ENCODE data around the gene ARL16. TPM values are rescaled to one million over a fixed set of nuclear protein-coding genes. Genes with fewer than 3 reads are reported as not detected.

ARL16 gene
- total RNA-seq, 1 donor from 2014 or later, result 46.3 TPM

DNA sequence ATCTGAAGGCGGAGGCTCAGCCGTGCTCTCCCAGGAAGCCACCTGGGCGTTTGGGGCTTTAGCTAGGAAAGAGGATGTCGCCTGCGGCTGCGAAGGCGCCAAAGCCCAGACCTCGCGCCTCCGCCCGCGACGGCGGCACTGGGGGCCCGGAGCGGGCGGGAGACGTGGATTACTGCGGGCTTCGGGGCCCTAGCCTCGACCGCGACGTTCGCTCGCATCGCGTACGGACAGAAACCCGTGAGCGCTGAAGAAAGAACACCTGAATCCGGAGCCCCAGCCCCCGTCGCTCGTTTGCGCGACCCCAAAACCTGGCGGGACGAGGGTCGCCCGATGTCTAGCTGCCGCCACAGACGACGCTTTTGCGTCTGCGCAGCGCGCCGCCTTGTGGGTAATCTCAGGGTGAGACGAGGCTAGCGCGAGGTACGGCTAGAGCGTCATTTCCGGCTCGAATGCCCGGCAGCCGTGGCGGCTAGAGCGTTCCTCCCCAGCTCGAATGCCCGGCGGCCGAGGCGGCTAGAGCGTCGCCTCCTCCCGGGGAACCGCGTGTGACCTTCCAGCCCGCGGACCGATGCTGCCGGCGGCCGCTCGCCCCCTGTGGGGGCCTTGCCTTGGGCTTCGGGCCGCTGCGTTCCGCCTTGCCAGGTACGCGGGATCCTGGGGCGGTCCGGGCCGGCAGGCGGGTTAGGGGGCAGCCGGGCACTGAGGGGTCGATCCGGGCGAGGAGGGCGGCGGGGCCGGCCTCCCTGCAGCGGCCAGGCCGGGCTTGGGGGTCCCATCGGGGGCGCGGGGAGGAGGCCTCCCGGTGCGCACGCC lies 19.5 kb upstream of the ARL16 start, which contains the start of gene MRPL12:
MRPL12 (plus strand) TSS at position 434 of the 813 bp plus-strand sequence; CDS start at position 569, 135 bp downstream.
- no peaks in the 10 kb centered on the region for H3K27me3 Mint-ChIP-seq (ENCODE audit: unreplicated experiment)
- H3K27ac Mint-ChIP-seq (ENCODE audit: unreplicated experiment), result peak within 1 kb of the TSS; percentile 95
- no peaks in the 10 kb centered on the region for H3K9me3 Mint-ChIP-seq (ENCODE audit: unreplicated experiment)
- peaks cover 25% of the 10 kb centered on the region for H3K4me1 Mint-ChIP-seq (ENCODE audit: unreplicated experiment)
- DNase-seq (ENCODE audit: extremely low spot score, unreplicated experiment), result peak; percentile 95
- TF ChIP-seq, protein P1, sequence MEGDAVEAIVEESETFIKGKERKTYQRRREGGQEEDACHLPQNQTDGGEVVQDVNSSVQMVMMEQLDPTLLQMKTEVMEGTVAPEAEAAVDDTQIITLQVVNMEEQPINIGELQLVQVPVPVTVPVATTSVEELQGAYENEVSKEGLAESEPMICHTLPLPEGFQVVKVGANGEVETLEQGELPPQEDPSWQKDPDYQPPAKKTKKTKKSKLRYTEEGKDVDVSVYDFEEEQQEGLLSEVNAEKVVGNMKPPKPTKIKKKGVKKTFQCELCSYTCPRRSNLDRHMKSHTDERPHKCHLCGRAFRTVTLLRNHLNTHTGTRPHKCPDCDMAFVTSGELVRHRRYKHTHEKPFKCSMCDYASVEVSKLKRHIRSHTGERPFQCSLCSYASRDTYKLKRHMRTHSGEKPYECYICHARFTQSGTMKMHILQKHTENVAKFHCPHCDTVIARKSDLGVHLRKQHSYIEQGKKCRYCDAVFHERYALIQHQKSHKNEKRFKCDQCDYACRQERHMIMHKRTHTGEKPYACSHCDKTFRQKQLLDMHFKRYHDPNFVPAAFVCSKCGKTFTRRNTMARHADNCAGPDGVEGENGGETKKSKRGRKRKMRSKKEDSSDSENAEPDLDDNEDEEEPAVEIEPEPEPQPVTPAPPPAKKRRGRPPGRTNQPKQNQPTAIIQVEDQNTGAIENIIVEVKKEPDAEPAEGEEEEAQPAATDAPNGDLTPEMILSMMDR (IDR thresholded peaks at IDR 0.05), result peak; percentile 28
- H3K4me3 Mint-ChIP-seq (ENCODE audit: unreplicated experiment), result peak within 1 kb of the TSS; percentile 93
- peaks cover 17% of the 10 kb centered on the region for H3K36me3 Mint-ChIP-seq (ENCODE audit: unreplicated experiment)

DNA sequence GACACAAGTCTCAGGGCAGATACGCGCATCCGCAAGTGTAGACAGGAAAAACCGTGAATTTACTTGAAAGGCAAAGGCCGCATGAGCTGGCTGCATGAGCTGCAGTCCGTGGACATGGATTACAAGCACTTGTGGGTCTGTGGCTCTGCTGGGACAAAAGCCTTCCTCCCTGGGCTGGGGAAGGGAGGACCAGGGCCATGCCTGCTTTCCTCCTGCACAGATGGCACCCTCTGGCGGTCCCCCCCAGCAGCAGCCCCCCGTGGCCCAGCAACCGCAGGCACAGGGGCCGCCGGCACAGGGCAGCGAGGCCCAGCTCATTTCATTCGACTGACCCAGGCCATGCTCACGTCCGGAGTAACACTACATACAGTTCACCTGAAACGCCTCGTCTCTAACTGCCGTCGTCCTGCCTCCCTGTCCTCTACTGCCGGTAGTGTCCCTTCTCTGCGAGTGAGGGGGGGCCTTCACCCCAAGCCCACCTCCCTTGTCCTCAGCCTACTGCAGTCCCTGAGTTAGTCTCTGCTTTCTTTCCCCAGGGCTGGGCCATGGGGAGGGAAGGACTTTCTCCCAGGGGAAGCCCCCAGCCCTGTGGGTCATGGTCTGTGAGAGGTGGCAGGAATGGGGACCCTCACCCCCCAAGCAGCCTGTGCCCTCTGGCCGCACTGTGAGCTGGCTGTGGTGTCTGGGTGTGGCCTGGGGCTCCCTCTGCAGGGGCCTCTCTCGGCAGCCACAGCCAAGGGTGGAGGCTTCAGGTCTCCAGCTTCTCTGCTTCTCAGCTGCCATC lies 17.9 kb upstream of the ARL16 start:
- Mint-ChIP-seq H3K4me1 (ENCODE audit: unreplicated experiment) (peaks cover 25% of the 10 kb centered on the region), H3K4me3 (ENCODE audit: unreplicated experiment) (peak overlapping the region; percentile 93), H3K27me3 (ENCODE audit: unreplicated experiment) (no peaks in the 10 kb centered on the region), H3K27ac (ENCODE audit: unreplicated experiment) (peak overlapping the region; percentile 95), H3K9me3 (ENCODE audit: unreplicated experiment) (no peaks in the 10 kb centered on the region), H3K36me3 (ENCODE audit: unreplicated experiment) (peaks cover 19% of the 10 kb centered on the region)
- TF ChIP-seq, protein P1 (IDR thresholded peaks at IDR 0.05), result no peak
- no peak for DNase-seq (ENCODE audit: extremely low spot score, unreplicated experiment)

DNA sequence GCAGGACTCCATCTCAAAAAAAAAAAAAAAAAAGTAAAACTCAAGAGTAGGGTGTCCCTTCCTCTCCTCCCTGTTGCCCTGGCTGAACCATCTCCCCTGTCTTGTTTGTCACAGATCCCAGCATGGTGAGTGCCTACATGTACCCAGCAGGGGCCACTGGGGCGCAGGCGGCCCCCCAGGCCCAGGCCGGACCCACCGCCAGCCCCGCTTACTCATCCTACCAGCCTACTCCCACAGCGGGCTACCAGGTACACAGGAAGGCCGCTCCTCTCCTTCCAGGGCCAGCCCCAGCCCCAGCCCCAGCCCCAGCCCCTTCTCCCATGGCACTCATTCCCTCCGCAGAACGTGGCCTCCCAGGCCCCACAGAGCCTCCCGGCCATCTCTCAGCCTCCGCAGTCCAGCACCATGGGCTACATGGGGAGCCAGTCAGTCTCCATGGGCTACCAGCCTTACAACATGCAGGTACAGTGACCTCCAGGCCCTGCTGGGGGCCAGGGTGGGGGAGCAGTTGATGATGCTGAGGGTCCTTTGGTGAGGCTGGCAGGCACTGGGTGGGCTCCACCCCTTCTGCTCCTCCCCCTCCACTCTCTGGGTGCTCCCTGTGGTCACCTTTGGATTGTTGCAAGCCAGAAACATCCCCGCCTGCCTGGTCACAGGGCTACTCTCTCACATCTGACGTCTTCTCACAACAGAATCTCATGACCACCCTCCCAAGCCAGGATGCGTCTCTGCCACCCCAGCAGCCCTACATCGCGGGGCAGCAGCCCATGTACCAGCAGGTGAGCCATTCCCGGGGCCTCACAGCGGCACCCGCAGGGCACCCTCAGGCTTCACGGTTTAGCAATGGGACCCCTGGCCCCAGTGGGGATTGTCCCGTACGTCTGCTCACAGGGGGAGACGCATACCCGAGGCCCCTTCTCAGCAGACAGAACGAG lies 17.0 kb upstream of the ARL16 start:
- peaks cover 15% of the 10 kb centered on the region for H3K36me3 Mint-ChIP-seq (ENCODE audit: unreplicated experiment)
- peaks cover 25% of the 10 kb centered on the region for H3K4me1 Mint-ChIP-seq (ENCODE audit: unreplicated experiment)
- no peak for DNase-seq (ENCODE audit: extremely low spot score, unreplicated experiment)
- TF ChIP-seq, protein P1 (IDR thresholded peaks at IDR 0.05), result no peak
- H3K27ac Mint-ChIP-seq (ENCODE audit: unreplicated experiment), result no peak overlapping the region
- H3K9me3 Mint-ChIP-seq (ENCODE audit: unreplicated experiment), result no peaks in the 10 kb centered on the region
- H3K27me3 Mint-ChIP-seq (ENCODE audit: unreplicated experiment), result no peaks in the 10 kb centered on the region
- no peak overlapping the region for H3K4me3 Mint-ChIP-seq (ENCODE audit: unreplicated experiment)

DNA sequence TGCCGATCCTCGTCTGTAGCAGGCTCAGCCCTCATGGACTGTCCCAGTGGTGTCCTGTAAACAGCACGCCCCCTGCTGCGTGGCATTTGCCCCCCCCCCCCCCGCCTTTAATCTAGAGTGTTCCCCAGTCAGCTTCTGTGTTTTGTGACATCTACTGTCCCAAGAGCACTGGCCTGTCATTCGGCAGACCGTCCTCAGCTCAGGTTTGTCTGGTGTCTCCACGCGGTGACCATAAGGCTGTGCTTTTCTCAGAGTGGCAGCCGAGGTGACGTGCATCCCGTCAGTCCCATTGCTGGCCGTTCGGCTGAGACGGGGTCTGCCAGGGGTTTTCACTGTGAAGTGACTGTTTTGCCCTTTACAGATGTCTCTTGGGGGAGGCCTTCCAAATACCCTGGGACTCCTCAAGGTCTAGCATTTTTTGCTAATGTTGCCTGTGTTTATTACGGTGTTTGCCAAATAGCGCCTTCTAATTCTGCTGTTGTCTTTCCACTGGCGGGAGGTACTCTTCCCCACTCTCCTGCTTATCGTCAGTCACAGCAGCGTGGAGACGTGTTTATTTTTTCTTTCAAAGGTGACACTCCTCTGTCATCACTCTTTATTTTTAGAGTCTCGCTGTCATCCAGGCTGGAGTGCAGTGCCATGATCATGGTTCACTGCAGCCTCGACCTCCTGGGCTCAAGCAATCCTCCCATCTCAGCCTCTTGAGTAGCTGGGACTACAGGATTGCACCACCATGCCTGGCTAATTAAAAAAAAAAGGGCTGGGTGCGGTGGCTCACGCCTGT lies 13.9 kb upstream of the ARL16 start:
- no peak overlapping the region for H3K27ac Mint-ChIP-seq (ENCODE audit: unreplicated experiment)
- no peak overlapping the region for H3K4me3 Mint-ChIP-seq (ENCODE audit: unreplicated experiment)
- H3K4me1 Mint-ChIP-seq (ENCODE audit: unreplicated experiment), result peaks cover 19% of the 10 kb centered on the region
- H3K27me3 Mint-ChIP-seq (ENCODE audit: unreplicated experiment), result no peaks in the 10 kb centered on the region
- H3K36me3 Mint-ChIP-seq (ENCODE audit: unreplicated experiment), result peaks cover 10% of the 10 kb centered on the region
- TF ChIP-seq, protein P1 (IDR thresholded peaks at IDR 0.05), result no peak
- H3K9me3 Mint-ChIP-seq (ENCODE audit: unreplicated experiment), result no peaks in the 10 kb centered on the region
- DNase-seq (ENCODE audit: extremely low spot score, unreplicated experiment), result no peak

Data from osteocyte (in vitro differentiated cells).